Stimulated activated naive B cell treated with anti-CD40 and anti-IgM and Interleukin-4, amounts not matched to agents 10 μg/mL and 1 μg/mL and 100 μg/mL, for 72 hours (primary cell): ENCODE measurements around the gene NYNRIN.

Source experiments
- ATAC-seq, 2 donors: fragments of 150-1000 bp; cut with Tn5 transposase; replicated peaks; 2 replicates each; pipeline ENCODE4 v1.10.0; 2021; ENCODE audit warnings: moderate library complexity in 1 of 2
- DNase-seq: peaks from one replicate; pipeline ENCODE4 v3.0.0; 2021
- H3K27ac Mint-ChIP-seq: one replicate; pipeline ENCODE4 v1.8.0; 2022; ENCODE audit warnings: mild to moderate bottlenecking, mixed read lengths
- H3K27me3 Mint-ChIP-seq, 2 donors: one replicate each; pipeline ENCODE4 v1.8.0; 2022; ENCODE audit warnings: mixed read lengths in 2 of 2
- H3K36me3 Mint-ChIP-seq, 2 donors: one replicate each; pipeline ENCODE4 v1.8.0; 2022; ENCODE audit warnings: mixed read lengths in 2 of 2, mild to moderate bottlenecking in 1 of 2
- H3K4me1 Mint-ChIP-seq, 2 donors: one replicate each; pipeline ENCODE4 v1.8.0; 2022; ENCODE audit warnings: mixed read lengths in 2 of 2, mild to moderate bottlenecking in 1 of 2
- H3K4me3 Mint-ChIP-seq, 2 donors: one replicate each; pipeline ENCODE4 v1.8.0; 2022; ENCODE audit warnings: mild to moderate bottlenecking in 2 of 2, mixed read lengths in 2 of 2, moderate library complexity in 1 of 2
- H3K9me3 Mint-ChIP-seq, 2 donors: one replicate each; pipeline ENCODE4 v1.8.0; 2022; ENCODE audit warnings: mixed read lengths in 2 of 2, mild to moderate bottlenecking in 1 of 2

NYNRIN gene

DNA sequence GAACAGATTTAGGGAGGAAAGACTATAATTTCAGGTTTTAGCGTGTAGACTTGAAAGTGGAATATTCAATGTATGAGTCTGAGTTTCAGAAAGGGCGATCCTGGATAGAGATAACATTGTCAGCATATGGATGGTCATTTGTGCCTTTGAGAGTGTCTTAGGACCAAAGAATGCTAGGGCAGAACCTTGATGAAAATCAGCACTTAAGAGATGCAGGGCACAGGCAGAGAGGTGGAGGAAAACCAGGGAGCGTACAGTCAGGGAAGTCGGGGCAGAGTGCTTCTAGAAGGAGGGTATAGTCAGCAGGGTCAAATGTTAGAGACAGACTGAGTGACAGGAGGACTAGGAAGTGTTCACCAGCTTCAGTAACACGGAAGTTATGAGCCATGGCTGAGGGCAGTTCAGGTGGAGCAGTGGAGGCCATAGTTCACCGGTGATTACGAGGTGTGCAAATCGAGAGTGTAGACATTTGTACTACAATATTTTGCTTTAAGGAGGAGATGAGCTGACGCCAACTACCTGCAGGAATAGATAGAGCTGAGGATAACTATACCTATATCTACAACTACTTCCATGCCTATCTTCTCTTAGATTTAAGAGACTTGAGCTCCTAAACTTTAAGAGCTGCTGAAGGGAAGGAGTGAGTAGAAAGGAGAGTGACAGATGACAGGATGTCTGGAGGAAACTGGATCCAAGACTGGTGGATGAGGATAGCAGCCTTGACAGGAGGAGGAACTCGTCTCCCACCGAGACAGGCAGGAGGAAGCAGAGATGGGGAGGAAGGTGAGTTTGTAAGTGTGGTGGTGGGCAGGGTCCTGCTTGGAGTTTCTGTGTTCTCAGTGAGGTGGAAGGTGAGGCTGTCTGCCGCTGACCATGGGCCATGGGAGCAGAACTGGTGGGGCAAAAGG lies 24.1 kb downstream of the NYNRIN start:
- Mint-ChIP-seq H3K27me3 (peaks cover 12% of the 10 kb centered on the region in 2 donors), H3K9me3 (no peaks in the 10 kb centered on the region), H3K36me3 (peaks cover 3 to 15% of the 10 kb centered on the region in 2 donors), H3K27ac (no peak overlapping the region), H3K4me3 (no peak overlapping the region), H3K4me1 (peaks cover 5 to 6% of the 10 kb centered on the region in 2 donors)
- DNase-seq, result no peak
- peak; percentile 27 to 66 for ATAC-seq

DNA sequence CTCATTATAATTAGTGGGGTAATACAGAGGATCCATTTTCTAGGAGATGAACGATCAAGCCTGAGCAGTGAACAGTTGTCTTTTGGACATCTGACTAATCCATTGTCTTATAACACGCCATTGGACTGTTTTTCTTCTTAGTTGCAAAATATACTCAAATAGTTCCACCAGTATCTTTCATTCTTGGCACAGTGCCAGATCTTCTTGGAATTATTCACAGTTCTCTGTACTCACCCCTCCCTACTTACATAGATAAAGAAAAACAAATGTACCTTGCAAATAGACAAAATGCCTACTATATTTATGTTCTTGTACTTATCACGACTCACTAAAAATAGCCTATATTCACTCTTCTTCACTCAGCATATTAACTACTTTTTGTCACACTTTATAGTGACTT lies 26.9 kb downstream of the NYNRIN start:
- Mint-ChIP-seq H3K27me3 (no peaks in the 10 kb centered on the region), H3K27ac (no peak overlapping the region), H3K4me1 (peaks cover 16 to 20% of the 10 kb centered on the region in 2 donors), H3K4me3 (no peak overlapping the region), H3K36me3 (peaks cover 6 to 27% of the 10 kb centered on the region in 2 donors), H3K9me3 (no peaks in the 10 kb centered on the region)
- DNase-seq, result no peak
- ATAC-seq, result no peak

- ATAC-seq (no peak), DNase-seq (no peak)
- Mint-ChIP-seq H3K4me3 (no peak overlapping the region), H3K4me1 (peaks cover 20 to 26% of the 10 kb centered on the region in 2 donors), H3K27ac (no peak overlapping the region), H3K36me3 (peaks cover 11 to 32% of the 10 kb centered on the region in 2 donors), H3K9me3 (no peaks in the 10 kb centered on the region), H3K27me3 (no peaks in the 10 kb centered on the region)
Observed at GRCh38 chr14:24426150-24426911, 27.5 kb downstream of the NYNRIN start.

DNA sequence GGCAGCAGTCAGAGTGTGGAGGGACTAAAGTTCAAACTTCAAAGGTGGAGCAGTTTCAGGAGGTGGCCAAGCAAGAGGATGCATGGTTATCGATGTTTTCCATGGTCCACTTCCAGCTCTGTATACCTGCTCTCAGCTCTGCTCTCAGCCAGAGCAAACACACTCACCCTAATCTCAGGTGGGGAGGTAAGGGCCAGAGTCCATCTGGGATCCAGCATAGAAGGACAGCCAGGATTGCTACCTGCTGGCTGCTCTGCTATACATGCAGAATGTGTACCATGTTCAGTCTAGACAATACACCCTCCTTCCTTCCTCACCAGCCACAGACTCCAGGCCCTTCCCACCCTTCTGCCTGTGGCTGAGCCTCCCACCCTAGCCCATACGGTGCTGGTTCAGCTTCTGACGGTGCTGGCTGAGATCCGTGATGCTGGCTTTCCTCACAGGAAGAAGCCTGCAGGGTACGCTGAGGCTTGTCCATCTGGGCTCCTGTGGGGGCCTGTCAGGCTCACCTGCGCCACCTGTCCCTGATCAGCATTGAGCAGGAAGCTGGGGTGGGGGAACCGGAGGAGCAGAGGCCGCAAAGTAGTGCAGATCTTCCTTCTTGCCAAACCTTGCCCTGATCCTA lies 28.2 kb downstream of the NYNRIN start:
- ATAC-seq, result no peak
- Mint-ChIP-seq H3K4me1 (peaks cover 27 to 33% of the 10 kb centered on the region in 2 donors), H3K36me3 (peaks cover 17 to 39% of the 10 kb centered on the region in 2 donors), H3K27me3 (no peaks in the 10 kb centered on the region), H3K9me3 (no peaks in the 10 kb centered on the region), H3K4me3 (no peak overlapping the region), H3K27ac (no peak overlapping the region)
- DNase-seq, result no peak

- Mint-ChIP-seq H3K36me3 (peaks cover 17 to 41% of the 10 kb centered on the region in 2 donors), H3K4me3 (peak overlapping the region in 1 of 2 donors; percentile 3), H3K27ac (peak overlapping the region; percentile 88), H3K4me1 (peaks cover 27 to 37% of the 10 kb centered on the region in 2 donors), H3K9me3 (no peaks in the 10 kb centered on the region), H3K27me3 (no peaks in the 10 kb centered on the region)
- no peak for DNase-seq
- ATAC-seq, result no peak
Observed at GRCh38 chr14:24427537-24428508, 29.0 kb downstream of the NYNRIN start.

DNA sequence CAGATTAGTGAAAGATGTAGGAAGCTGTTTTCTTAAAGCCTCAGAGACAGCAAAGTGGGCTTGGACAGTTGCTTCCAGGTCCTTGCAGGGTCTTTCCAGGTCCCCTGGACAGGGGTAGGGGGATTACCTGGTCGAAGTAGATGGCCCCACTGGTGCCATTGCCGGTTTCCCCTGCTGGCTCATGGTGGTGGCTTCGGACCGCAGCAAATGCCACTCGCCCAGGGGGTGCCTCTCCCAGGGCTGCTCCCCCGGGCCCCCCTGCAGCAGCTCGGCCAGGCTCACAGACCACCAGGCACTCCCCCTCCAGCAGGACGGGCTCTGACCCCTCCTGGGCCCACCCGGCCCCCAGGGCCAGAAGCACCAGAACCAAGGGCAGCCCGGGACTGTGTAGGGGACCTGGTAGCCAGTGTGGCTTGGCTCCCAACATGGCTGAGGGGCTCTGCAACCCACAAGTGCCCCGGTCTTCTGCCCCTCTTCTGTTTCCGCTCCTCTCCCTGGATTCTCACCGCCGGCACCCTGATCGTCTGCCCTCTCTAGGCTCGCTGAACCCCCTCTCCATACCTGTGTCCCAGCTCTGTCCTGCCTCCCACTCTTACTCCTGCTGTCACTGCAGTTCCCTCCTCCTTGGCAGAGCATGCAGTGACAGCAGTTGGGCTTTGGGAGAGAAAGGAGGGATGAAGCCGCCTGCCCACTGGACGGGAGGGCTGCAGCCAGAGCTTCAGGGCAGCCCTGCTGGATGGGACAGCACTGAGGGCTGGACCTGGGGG lies 30.0 kb downstream of the NYNRIN start:
- DNase-seq (no peak), ATAC-seq (no peak)
- peaks cover 26 to 49% of the 10 kb centered on the region in 2 donors for H3K36me3 Mint-ChIP-seq
- no peaks in the 10 kb centered on the region for H3K9me3 Mint-ChIP-seq
- H3K4me1 Mint-ChIP-seq, result peaks cover 34 to 45% of the 10 kb centered on the region in 2 donors
- H3K27ac Mint-ChIP-seq, result peak overlapping the region; percentile 97
- no peaks in the 10 kb centered on the region for H3K27me3 Mint-ChIP-seq
- H3K4me3 Mint-ChIP-seq, result peak overlapping the region; percentile 93 to 95

- H3K9me3 Mint-ChIP-seq, result no peaks in the 10 kb centered on the region
- peak; percentile 78 to 82 for ATAC-seq
- no peaks in the 10 kb centered on the region for H3K27me3 Mint-ChIP-seq
- peaks cover 34 to 47% of the 10 kb centered on the region in 2 donors for H3K4me1 Mint-ChIP-seq
- H3K27ac Mint-ChIP-seq, result peak within 1 kb of the TSS; percentile 98
- H3K36me3 Mint-ChIP-seq, result peaks cover 26 to 52% of the 10 kb centered on the region in 2 donors
- DNase-seq, result peak; percentile 88
- peak within 1 kb of the TSS; percentile 95 for H3K4me3 Mint-ChIP-seq
Observed at GRCh38 chr14:24429395-24430142, 30.8 kb downstream of the NYNRIN start, which contains the start of the genes CBLN3 and KHNYN. Gene CBLN3 (minus strand): TSS chr14:24429668. CDS start chr14:24429054, 614 bp downstream. Gene KHNYN (plus strand): TSS chr14:24429954. CDS start chr14:24430731, 777 bp downstream.

DNA sequence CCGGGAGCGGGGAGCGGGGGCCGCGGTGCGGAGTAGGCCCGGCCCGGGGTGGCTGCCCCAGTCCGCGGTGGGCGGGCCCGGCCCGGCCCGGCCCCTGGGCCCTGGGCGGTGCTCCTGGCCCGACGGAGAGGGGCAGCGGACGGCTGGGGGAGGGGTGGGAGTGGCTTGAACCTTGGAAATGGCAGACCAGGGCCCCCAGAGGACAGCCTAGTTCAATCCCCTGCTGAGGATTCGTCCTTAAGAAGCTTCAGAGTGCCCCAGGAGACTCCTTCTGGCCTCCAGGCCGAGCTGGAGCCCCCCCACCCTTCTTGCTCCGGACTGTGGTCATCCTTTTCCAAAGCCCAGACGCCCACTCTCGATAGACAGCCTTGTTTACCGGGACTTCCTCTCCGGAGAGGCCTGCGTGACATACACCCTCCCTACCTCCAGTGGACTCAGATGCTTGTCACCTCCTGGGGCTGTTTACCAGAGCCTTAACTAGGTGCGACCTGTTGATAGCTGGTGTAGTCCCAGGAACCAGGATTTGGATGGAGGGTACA lies 31.4 kb downstream of the NYNRIN start:
- Mint-ChIP-seq H3K4me3 (peak overlapping the region; percentile 95), H3K9me3 (no peaks in the 10 kb centered on the region), H3K4me1 (peaks cover 40 to 53% of the 10 kb centered on the region in 2 donors), H3K27ac (peak overlapping the region; percentile 98), H3K27me3 (no peaks in the 10 kb centered on the region), H3K36me3 (peaks cover 33 to 57% of the 10 kb centered on the region in 2 donors)
- DNase-seq (peak; percentile 73), ATAC-seq (peak; percentile 66 to 73)

- peak; percentile 75 for DNase-seq
- peak; percentile 61 to 71 for ATAC-seq
Observed at GRCh38 chr14:24430682-24431568, 32.1 kb downstream of the NYNRIN start.

GRCh38 chr14:24431569-24432258 lies 32.9 kb downstream of the NYNRIN start:
- Mint-ChIP-seq H3K4me3 (peak overlapping the region; percentile 95), H3K4me1 (peaks cover 52 to 68% of the 10 kb centered on the region in 2 donors), H3K27me3 (no peaks in the 10 kb centered on the region), H3K27ac (peak overlapping the region; percentile 98), H3K9me3 (no peaks in the 10 kb centered on the region), H3K36me3 (peaks cover 40 to 61% of the 10 kb centered on the region in 2 donors)
- ATAC-seq (peak; percentile 59 to 62), DNase-seq (peak; percentile 82)

More at GRCh38 chr14:24430682-24431568, 32.1 kb downstream of the NYNRIN start:
- Mint-ChIP-seq H3K27me3 (no peaks in the 10 kb centered on the region), H3K36me3 (peaks cover 40 to 60% of the 10 kb centered on the region in 2 donors), H3K9me3 (no peaks in the 10 kb centered on the region), H3K27ac (peak overlapping the region; percentile 98), H3K4me3 (peak overlapping the region; percentile 95), H3K4me1 (peaks cover 48 to 60% of the 10 kb centered on the region in 2 donors)
